MM.1S (cell line): ENCODE results near the gene SPEG.

Source experiments
- DNase-seq: peaks from one replicate; pipeline ENCODE4 v3.0.0-alpha.2; 2015
- H2AFZ ChIP-seq: fragments of 300-600 bp; sonication (generic); 2 replicates; pipeline ENCODE4 v1.6.0; 2016; ENCODE audit warnings: antibody characterized with exemption, low read length
- H3F3A ChIP-seq: fragments of 300-600 bp; sonication (generic); 2 replicates; pipeline ENCODE4 v1.6.1; 2016; ENCODE audit warnings: mild to moderate bottlenecking, antibody characterized with exemption, low read length, moderate library complexity, mixed read lengths; ENCODE audit not compliant: insufficient read depth
- H3K27ac ChIP-seq: fragments of 300-600 bp; sonication (generic); 2 replicates; pipeline ENCODE4 v1.5.1; 2016; ENCODE audit warnings: mild to moderate bottlenecking, low read length
- H3K27me3 ChIP-seq: fragments of 300-600 bp; sonication (generic); replicated peaks from 2 replicates; pipeline ENCODE4 v1.6.0; 2016; ENCODE audit warnings: low read length; ENCODE audit not compliant: insufficient read depth
- H3K36me3 ChIP-seq: fragments of 300-600 bp; sonication (generic); replicated peaks from 2 replicates; pipeline ENCODE4 v1.6.1; 2016; ENCODE audit warnings: mild to moderate bottlenecking, low read length, mixed read lengths; ENCODE audit not compliant: insufficient read depth
- H3K4me1 ChIP-seq: fragments of 300-600 bp; sonication (generic); 2 replicates; pipeline ENCODE4 v1.6.1; 2016; ENCODE audit warnings: low read length, mixed read lengths
- H3K4me2 ChIP-seq: fragments of 300-600 bp; sonication (generic); 2 replicates; pipeline ENCODE4 v1.6.0; 2016; ENCODE audit warnings: low read depth, low read length
- H3K4me3 ChIP-seq: fragments of 300-600 bp; sonication (generic); 2 replicates; pipeline ENCODE4 v1.5.1; 2016; ENCODE audit warnings: low read length, mixed read lengths
- H3K79me2 ChIP-seq: fragments of 300-600 bp; sonication (generic); 2 replicates; pipeline ENCODE4 v1.6.1; 2016; ENCODE audit warnings: mixed run types, low read length, mixed read lengths
- H3K9ac ChIP-seq: fragments of 300-600 bp; sonication (generic); 2 replicates; pipeline ENCODE4 v1.6.1; 2016; ENCODE audit warnings: low read length, mixed read lengths
- H3K9me2 ChIP-seq: fragments of 300-600 bp; sonication (generic); replicated peaks from 2 replicates; pipeline ENCODE4 v1.6.1; 2016; ENCODE audit warnings: mild to moderate bottlenecking, low read length, mixed read lengths; ENCODE audit not compliant: insufficient read depth
- H3K9me3 ChIP-seq: fragments of 300-600 bp; sonication (generic); replicated peaks from 2 replicates; pipeline ENCODE4 v1.6.1; 2016; ENCODE audit warnings: mild to moderate bottlenecking, low read length, mixed read lengths; ENCODE audit not compliant: insufficient read depth
- H4K20me1 ChIP-seq: fragments of 300-600 bp; sonication (generic); 2 replicates; pipeline ENCODE4 v1.6.1; 2016; ENCODE audit warnings: mild to moderate bottlenecking, low read length, moderate library complexity, mixed read lengths; ENCODE audit not compliant: insufficient read depth
- CTCF ChIP-seq: fragments of 300-600 bp; sonication (generic); IDR thresholded peaks from 2 replicates; pipeline ENCODE4 v1.5.1; 2016; ENCODE audit warnings: antibody characterized with exemption, low read length, mixed read lengths
- EZH2 ChIP-seq: fragments of 300-600 bp; sonication (generic); optimal IDR thresholded peaks from 2 replicates; pipeline ENCODE3; 2017; ENCODE audit warnings: low read depth, mild to moderate bottlenecking, antibody characterized with exemption, low read length, mixed read lengths
- EZH2phosphoT487 ChIP-seq: fragments of 300-600 bp; sonication (generic); IDR thresholded peaks from 2 replicates; pipeline ENCODE4 v1.6.1; 2018; ENCODE audit warnings: antibody characterized with exemption, low read length

The SPEG gene

GRCh38 chr2:219426068-219426443 lies 8.6 kb upstream of the SPEG start:
- H4K20me1 ChIP-seq = no peaks in the 10 kb centered on the region
- H3K36me3 ChIP-seq = no peaks in the 10 kb centered on the region

GRCh38 chr2:219426534-219427136 lies 8.0 kb upstream of the SPEG start:
- Histone ChIP-seq H3K79me2 (no peaks in the 10 kb centered on the region), H3K4me2 (no peak overlapping the region)
- DNase-seq = no peak

More at GRCh38 chr2:219426068-219426443, 8.6 kb upstream of the SPEG start:
- no peaks in the 10 kb centered on the region for H3K9me3 ChIP-seq
- H3K27ac ChIP-seq = no peak overlapping the region
- H3K9ac ChIP-seq = no peak overlapping the region
- no peak overlapping the region for H3K4me3 ChIP-seq
- no peaks in the 10 kb centered on the region for H3K4me1 ChIP-seq
- no peaks in the 10 kb centered on the region for H3K79me2 ChIP-seq
- H3K9me2 ChIP-seq = no peaks in the 10 kb centered on the region
- peaks cover 37% of the 10 kb centered on the region for H3K27me3 ChIP-seq
- H2AFZ ChIP-seq = no peak overlapping the region
- TF ChIP-seq EZH2phosphoT487 (no peak), EZH2 (no peak), CTCF (no peak)
- no peak overlapping the region for H3K4me2 ChIP-seq
- H3F3A ChIP-seq = no peaks in the 10 kb centered on the region
- DNase-seq = no peak

GRCh38 chr2:219428469-219428868 lies 6.2 kb upstream of the SPEG start:
- Histone ChIP-seq H3K27me3 (peaks cover 33% of the 10 kb centered on the region), H3F3A (no peaks in the 10 kb centered on the region), H3K36me3 (no peaks in the 10 kb centered on the region), H3K4me1 (no peaks in the 10 kb centered on the region), H3K4me2 (no peak overlapping the region), H4K20me1 (no peaks in the 10 kb centered on the region), H3K79me2 (no peaks in the 10 kb centered on the region), H3K9me2 (no peaks in the 10 kb centered on the region), H2AFZ (no peak overlapping the region), H3K9ac (no peak overlapping the region), H3K9me3 (no peaks in the 10 kb centered on the region), H3K27ac (no peak overlapping the region), H3K4me3 (no peak overlapping the region)
- TF ChIP-seq EZH2phosphoT487 (no peak), EZH2 (no peak), CTCF (no peak)
- no peak for DNase-seq

More at GRCh38 chr2:219426534-219427136, 8.0 kb upstream of the SPEG start:
- Histone ChIP-seq H3K9ac (no peak overlapping the region), H3K36me3 (no peaks in the 10 kb centered on the region), H3F3A (no peaks in the 10 kb centered on the region), H2AFZ (no peak overlapping the region), H3K27ac (no peak overlapping the region), H3K27me3 (peaks cover 37% of the 10 kb centered on the region), H3K4me3 (no peak overlapping the region), H3K9me2 (no peaks in the 10 kb centered on the region), H4K20me1 (no peaks in the 10 kb centered on the region), H3K4me1 (no peaks in the 10 kb centered on the region), H3K9me3 (no peaks in the 10 kb centered on the region)
- TF ChIP-seq CTCF (no peak), EZH2 (no peak), EZH2phosphoT487 (no peak)
